ENCODE measurements around the gene ARTN.

The ARTN gene

DNA sequence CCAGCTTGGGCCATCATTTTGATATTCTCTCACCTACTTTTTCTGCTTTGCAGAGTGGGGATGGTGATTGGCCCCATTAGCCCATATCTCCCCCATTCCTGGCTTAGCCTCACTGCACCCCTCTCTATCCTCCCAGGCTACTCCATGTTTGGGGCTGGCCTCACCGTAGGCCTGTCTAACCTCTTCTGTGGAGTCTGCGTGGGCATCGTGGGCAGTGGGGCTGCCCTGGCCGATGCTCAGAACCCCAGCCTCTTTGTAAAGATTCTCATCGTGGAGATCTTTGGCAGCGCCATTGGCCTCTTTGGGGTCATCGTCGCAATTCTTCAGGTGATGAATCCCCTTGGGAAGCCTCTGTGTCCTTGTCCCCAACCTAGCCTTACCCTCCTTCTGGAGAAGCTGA, 43.3 kb downstream of the ARTN start:
- Mint-ChIP-seq H3K9me3 (no peaks in the 10 kb centered on the region), H3K27me3 (ENCODE audit: low read depth, poor library complexity) (peaks cover 4% of the 10 kb centered on the region), H3K4me3 (peak overlapping the region; percentile 93), H3K36me3 (ENCODE audit: low read depth) (peaks cover 32% of the 10 kb centered on the region), H3K27ac (no peak overlapping the region), H3K4me1 (peaks cover 61% of the 10 kb centered on the region)
- no peak for DNase-seq
- TF ChIP-seq, protein P1, sequence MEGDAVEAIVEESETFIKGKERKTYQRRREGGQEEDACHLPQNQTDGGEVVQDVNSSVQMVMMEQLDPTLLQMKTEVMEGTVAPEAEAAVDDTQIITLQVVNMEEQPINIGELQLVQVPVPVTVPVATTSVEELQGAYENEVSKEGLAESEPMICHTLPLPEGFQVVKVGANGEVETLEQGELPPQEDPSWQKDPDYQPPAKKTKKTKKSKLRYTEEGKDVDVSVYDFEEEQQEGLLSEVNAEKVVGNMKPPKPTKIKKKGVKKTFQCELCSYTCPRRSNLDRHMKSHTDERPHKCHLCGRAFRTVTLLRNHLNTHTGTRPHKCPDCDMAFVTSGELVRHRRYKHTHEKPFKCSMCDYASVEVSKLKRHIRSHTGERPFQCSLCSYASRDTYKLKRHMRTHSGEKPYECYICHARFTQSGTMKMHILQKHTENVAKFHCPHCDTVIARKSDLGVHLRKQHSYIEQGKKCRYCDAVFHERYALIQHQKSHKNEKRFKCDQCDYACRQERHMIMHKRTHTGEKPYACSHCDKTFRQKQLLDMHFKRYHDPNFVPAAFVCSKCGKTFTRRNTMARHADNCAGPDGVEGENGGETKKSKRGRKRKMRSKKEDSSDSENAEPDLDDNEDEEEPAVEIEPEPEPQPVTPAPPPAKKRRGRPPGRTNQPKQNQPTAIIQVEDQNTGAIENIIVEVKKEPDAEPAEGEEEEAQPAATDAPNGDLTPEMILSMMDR (IDR thresholded peaks at IDR 0.05), result no peak

DNA sequence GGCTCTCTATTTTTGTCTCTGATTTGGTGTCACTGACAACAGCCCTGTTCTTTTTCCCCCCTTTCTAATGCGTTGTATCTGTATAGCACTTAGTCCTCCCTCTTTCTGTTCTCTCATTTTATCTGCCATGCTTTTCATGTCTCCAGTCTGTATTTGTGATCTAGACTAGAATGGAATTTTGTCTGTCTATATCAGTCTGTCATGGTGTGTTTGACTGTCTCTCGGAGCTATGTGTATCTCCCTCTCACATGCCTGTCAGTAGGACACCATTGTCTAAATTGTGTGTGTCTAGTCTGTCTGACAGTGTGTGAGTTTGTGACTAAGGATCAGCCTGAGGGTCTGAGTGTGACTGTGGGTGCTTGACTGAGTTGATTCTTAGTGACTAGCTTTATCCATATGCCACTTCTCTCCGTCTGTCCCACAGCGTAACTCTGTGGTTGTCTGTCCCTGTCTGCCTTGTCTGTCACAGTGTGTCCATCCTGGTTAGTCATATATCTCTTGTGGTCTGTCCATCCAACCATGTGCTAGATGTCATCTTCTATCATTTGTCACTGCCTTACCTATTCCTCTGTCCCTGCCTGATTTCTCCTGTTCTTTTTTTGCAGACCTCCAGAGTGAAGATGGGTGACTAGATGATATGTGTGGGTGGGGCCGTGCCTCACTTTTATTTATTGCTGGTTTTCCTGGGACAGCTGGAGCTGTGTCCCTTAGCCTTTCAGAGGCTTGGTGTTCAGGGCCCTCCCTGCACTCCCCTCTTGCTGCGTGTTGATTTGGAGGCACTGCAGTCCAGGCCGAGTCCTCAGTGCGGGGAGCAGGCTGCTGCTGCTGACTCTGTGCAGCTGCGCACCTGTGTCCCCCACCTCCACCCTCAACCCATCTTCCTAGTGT, 44.0 kb downstream of the ARTN start:
- peaks cover 4% of the 10 kb centered on the region for H3K27me3 Mint-ChIP-seq (ENCODE audit: low read depth, poor library complexity)

DNA sequence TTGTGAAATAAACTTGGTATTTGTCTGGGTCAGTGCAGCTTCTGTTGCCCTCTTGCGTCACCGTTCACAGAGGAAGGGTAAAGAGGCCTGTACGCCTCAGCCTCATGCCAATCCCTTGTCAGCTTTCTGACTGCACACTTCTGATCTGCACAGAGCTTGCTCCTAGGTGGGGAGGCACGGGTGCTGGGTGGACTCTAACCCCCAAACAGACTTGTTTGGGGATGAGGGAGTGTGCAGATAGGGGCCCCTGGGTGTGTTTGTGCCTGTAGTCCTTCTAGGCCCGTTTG, 44.6 kb downstream of the ARTN start:
- Mint-ChIP-seq H3K27ac (peak overlapping the region; percentile 80), H3K9me3 (no peaks in the 10 kb centered on the region), H3K4me1 (peaks cover 74% of the 10 kb centered on the region), H3K4me3 (peak overlapping the region; percentile 93), H3K27me3 (ENCODE audit: low read depth, poor library complexity) (peaks cover 4% of the 10 kb centered on the region), H3K36me3 (ENCODE audit: low read depth) (peaks cover 28% of the 10 kb centered on the region)
- TF ChIP-seq, protein P1 (IDR thresholded peaks at IDR 0.05), result no peak
- no peak for DNase-seq

More for the DNA sequence above, 44.0 kb downstream of the ARTN start:
- TF ChIP-seq, protein P1 (IDR thresholded peaks at IDR 0.05), result no peak
- DNase-seq, result no peak
- Mint-ChIP-seq H3K9me3 (no peaks in the 10 kb centered on the region), H3K4me3 (peak overlapping the region; percentile 93), H3K36me3 (ENCODE audit: low read depth) (peaks cover 32% of the 10 kb centered on the region), H3K4me1 (peaks cover 69% of the 10 kb centered on the region), H3K27ac (no peak overlapping the region)

DNA sequence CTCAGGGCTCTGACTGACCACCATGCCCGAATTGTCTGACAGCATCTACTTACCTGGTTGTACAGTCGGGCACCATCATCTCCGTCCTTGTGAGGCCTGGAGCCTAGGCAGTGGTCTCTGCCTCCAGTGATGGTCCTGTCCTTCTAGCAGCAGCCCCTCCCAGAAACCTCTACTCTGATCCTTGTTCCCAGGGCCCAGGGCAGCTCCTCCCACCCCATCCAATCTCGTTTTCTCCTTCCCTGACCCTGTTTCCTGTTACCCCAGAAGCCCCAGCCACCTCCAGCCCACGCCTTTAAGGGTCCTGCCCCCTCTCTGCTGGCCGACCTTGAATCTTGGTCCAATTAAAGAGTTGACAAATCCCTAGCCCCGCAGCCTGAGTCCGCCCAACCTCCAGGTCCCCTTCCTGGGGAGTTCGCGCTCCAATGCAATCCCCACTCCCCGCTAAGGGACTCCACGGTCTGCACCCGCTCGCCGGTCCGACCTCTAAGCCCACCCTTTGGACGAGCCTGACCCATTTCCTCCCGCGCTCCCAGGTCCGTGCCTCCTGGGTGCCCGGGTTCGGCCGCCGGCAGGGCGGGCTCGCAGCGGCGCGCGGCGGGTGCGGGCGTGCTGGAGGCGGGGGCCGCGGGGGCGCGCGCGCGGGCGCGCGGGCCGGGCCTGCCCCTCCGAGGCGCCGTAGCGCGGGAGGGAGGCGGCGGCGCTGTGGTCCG, 45.1 kb downstream of the ARTN start, which contains the start of gene B4GALT2:
TSS of gene B4GALT2 (plus strand) at position 660 of the 710 bp plus-strand sequence. CDS start 1,951 bp downstream, outside the sequence.
- H3K27ac Mint-ChIP-seq, result peak within 1 kb of the TSS; percentile 80
- DNase-seq, result peak; percentile 63
- H3K4me1 Mint-ChIP-seq, result peaks cover 78% of the 10 kb centered on the region
- peaks cover under 1% of the 10 kb centered on the region for H3K27me3 Mint-ChIP-seq (ENCODE audit: low read depth, poor library complexity)
- H3K9me3 Mint-ChIP-seq, result no peaks in the 10 kb centered on the region
- H3K4me3 Mint-ChIP-seq, result peak within 1 kb of the TSS; percentile 93
- peaks cover 25% of the 10 kb centered on the region for H3K36me3 Mint-ChIP-seq (ENCODE audit: low read depth)
- TF ChIP-seq, protein P1 (IDR thresholded peaks at IDR 0.05), result no peak

DNA sequence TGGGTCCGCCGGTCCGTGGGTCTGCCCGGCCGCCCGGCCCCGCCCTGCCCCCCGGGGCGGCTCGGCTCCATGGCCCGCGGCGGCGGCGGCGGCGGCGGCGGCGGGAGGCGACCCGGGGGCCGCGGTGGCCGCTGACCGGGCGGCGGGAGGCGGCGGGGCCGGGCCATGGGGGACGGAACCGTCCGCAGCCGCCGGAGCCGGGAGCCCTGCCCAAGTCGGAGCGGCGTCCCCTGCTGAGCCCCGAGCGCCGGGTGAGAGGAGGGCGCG, 45.6 kb downstream of the ARTN start:
- no peak overlapping the region for H3K27ac Mint-ChIP-seq
- TF ChIP-seq, protein P1 (IDR thresholded peaks at IDR 0.05), result no peak
- no peaks in the 10 kb centered on the region for H3K9me3 Mint-ChIP-seq
- no peak for DNase-seq
- no peak overlapping the region for H3K4me3 Mint-ChIP-seq
- H3K27me3 Mint-ChIP-seq (ENCODE audit: low read depth, poor library complexity), result no peaks in the 10 kb centered on the region
- H3K4me1 Mint-ChIP-seq, result peaks cover 78% of the 10 kb centered on the region
- H3K36me3 Mint-ChIP-seq (ENCODE audit: low read depth), result peaks cover 27% of the 10 kb centered on the region

Data from nephron progenitor cell (in vitro differentiated cells).